Frontal cortex (tissue), 4 donors: ENCODE results near the gene PARVA. TPM values are rescaled to one million over a fixed set of nuclear protein-coding genes. Genes with fewer than 3 reads are reported as not detected.
A peak's percentile ranks its signal among the peaks of the same experiment; 100 is the strongest.

ENCODE experiments used
- DNase-seq, 2 donors: peaks; one replicate each; pipeline ENCODE4 v3.0.0; 2012; ENCODE audit warnings: low spot score in 2 of 2
- FAIRE-seq: peaks from 2 replicates; lab custom pipeline; 2012; peaks lifted over from hg19 to GRCh38; lab: Jason Lieb, UNC
- total RNA-seq: library from RNA; depleted of rRNA; stranded (reverse); fragments of >200 nt; gene quantifications from one replicate; pipeline ENCODE4 v1.2.3, GENCODE V29; 2014
- donor health status: control.
- donor health status: control.
- donor health status: control.

The PARVA gene
- total RNA-seq, 1 donor from 2014 or later = 3.3 TPM

DNA sequence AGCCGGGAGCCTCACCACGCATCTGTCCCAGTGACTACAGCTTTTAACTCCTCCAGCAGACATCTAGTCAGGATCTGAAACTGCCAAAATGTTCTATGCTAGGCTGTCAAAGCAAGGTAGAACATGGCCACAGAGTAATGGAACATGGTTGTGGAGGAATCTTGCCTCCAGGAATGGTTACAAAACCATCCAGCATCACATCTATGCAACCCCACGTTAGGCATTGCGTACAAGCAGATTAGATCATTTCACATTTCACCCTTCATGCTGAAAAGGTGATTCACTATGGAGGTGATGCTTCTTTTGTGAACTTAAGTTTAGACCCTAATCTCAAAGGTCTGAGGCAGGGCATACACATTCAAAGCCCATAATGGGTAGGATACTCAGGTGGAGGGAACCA lies 103.0 kb downstream of the PARVA start:
- FAIRE-seq = no peak
- no peak for DNase-seq

DNA sequence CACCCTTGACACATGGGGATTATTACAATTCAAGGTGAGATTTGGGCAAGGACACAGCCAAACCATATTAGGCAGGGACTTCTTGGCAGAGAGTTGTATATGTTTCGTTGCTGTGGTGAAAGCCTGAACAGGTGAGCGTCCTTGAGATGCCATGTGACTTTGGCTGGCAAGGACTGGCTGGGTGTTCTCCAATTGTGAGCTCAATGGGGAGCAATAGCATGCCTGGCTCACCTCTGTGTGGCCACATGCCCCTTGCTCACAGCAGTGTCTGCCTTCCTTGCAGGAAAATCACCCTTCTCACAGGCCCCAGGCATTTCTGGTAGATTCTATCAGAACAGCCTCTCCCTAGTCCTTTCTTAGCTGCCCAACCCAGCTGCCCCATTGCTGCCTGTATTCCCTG lies 105.5 kb downstream of the PARVA start:
- no peak for FAIRE-seq
- no peak for DNase-seq

DNA sequence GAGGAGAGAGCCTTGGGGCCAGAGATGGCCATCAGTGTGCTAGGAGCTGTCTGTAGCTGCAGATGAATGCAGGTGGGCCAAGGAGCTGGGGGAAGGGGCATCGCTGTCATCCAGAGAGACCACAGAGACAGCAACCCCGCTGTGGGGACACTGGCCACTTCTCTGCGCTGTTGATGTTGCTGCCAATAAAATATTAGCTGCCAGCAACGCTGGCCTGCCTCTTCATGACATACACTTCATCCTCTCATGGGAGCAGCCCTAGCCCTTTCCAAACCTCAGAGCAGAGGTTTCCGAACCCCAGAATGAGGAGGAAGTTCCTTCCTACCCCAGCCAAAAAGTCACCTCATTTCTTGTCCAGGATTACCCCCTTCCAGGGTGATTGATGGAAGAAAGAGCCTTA lies 106.2 kb downstream of the PARVA start:
- FAIRE-seq (no peak), DNase-seq (no peak)

DNA sequence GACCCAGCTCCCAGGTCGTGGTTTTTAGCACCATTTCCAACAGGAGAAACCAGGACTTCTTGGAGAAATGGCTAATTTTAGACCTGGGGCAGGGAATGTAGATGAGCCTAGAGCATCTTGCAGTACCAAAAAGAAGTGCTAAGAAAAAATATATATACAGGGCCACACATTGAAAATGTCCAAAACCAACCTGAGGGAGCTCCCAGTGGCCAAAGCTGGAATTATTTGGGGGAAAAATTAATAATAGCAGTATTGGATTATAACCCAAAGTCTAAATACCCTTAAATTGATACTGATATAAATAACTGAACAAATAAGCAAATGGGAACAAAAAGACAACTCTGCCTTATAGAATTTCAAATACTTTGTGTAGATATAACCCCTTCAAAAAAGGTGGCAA lies 108.0 kb downstream of the PARVA start:
- DNase-seq = no peak
- no peak for FAIRE-seq

DNA sequence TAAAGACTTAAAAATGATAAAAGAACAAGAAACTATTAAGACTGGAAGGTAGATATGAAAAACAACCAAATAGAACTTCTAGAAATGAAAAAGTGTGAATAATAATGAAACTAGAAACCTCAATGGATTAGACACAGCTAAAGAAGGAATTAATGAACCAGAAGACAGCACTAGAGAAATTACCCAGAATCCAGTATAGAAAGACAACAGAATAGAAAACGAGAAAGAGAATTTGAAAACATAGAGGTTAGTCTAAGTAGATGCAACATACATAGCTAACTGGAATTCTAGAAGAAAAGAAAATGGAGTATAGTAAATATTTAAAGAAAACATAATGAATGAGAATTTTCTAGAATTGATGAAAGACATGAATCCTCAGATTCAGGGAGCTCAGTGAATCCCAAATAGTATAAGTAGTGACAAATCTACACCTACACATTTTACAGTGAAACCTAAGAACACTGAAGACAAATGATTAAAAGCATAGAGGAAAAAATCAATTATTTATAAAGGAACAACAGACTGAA lies 111.9 kb downstream of the PARVA start:
- no peak for DNase-seq
- peak; percentile 63 for FAIRE-seq

DNA sequence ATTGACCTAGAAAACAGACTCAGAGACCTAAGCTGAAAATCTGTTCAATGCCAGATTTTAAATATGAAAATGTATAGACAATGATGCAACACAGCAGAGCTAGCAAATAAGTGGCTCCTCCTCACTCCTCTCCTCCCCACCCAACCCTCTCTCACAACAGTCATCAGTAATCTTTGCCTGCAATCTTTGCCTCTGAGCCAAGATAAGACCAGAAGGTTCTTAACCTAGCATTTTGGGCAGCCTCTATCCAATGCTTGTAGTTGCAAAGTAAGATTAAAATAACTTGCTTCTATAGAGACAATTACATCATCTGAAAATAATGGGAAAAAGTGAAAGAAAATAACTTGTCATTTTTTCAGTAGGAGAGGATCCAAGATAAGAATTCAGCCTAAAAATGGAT lies 117.3 kb downstream of the PARVA start:
- DNase-seq (no peak), FAIRE-seq (no peak)

DNA sequence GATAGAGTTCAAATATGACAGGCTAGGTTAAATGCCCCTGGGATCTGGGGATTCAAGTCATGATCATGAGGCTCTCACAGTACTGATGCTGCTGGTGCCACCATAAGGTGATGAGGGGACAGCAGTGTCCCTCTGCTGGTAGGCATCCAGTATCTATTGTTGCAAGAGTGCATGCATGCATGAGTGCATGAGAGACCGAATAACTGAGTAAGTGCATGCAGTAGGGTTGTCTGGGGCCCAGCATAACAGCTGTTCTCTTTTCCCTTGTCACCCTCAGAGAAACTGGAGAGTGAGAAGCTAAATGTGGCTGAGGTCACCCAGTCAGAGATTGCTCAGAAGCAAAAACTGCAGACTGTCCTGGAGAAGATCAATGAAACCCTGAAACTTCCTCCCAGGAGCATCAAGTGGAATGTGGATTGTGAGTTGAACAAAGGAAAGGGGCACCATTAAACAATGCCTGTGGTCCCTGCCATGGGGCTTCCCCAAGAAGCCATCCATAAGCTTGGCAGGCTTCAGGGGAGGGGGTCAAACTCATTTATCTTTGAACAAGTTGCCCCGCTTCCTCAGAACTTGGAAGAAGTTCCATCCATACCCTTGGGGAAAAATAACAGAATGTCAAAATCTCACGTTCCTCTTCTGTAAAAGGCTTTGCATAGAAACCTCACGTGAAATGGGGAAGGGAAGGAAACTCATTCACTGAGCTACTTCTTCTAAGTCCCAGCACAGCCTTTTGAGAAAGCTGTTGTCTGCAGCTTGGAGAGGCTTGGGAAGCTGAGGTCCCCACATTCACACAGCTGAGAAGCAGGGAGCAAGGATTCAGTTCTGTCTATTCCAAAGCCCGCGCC lies 119.0 kb downstream of the PARVA start:
- no peak for DNase-seq
- FAIRE-seq = no peak

DNA sequence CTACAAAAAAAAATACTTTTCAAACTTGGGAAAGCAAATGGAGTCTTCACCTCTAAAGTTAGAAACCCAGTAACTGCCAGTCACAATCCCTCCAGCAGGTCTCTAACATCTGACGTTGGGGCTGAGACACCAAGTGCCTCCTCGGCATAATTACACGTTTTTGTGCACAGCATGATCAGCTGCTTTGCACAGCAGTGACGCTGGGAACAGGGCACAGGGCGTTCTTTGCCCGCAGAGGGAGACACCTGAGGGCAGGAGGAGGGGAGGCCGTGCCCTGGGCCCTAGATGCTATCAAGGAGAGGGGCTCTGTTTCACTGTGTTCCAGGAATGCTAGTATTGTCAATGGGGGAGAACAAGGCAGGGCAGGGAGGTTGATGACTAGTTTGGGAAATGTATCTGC lies 120.1 kb downstream of the PARVA start:
- no peak for FAIRE-seq
- DNase-seq = no peak

DNA sequence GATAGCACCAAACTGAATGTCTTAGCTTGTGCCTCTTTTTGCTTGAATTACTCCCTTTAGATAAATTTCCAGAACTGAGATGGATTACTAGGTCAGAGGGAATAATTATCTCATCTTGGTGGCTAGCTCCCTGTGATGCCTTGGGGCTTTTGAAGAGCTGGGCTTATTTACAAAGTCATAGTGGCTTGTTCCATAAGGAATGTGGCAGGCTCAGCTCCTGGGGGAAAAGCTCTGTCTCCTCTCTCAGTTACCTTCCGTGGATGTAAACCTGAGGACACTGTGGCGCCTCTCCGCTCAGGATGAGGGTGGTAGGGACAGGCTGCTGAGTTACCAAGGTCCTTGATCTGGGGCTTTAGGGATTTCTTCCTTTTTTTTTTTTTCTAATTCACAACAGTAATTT lies 121.7 kb downstream of the PARVA start:
- DNase-seq (no peak), FAIRE-seq (no peak)

DNA sequence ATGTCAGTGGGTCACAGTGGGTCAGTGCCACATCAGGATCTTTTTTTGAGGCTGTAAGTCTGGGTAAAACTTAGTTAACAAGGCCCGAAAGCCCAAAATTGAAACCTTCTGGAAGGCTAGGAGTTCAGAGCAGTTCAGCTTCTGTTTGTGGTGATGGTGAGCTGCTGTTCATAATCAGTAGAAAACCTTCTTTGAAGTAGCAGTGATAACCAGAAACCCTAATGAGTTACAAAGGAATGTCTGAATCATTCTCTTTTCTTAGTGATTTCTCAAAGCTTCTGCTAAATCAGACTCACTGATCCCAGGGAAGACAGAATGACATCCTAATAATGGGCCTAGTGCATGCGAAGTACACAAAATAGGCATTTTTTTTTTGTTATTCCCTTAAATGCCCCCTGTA lies 124.7 kb downstream of the PARVA start:
- no peak for FAIRE-seq
- DNase-seq = no peak

DNA sequence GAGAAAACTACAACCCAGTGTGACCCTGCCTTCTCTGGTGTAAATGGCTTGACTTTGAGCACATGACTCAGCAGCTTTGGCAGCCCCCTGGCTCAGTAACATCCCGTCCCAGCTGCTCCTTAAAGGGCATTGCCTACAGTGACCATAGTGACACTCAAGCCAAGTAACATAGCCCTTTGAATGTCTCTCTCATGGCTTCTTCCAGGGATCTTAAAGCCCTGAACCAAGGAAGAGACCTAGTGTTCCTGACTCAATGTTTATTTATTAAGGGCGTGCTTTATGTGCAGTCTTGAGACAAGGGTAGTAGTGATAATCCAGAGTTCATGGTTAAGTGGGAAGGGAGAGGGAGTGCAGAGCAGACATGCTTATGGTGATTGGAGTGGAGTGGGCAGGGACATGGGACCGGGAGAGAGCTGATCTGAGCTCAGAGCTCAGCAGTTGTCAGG lies 125.7 kb downstream of the PARVA start:
- no peak for FAIRE-seq
- no peak for DNase-seq

DNA sequence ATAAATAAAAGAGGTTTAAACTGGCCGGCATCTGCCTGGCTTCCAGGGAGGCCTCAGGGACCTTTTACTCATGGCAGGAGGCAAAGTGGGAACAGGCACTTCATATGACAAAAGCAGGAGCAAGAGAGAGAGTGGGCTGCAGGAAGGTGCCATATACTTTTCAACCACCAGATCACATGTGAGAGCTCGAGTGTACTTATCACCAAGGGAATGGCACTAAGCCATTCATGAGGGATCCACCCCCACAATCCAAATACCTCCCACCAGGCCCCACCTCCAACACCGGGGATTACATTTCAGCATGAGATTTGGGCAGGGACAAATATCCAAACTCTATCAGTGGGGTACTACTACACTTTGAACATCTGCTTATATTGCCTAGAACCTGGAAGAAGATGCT lies 126.5 kb downstream of the PARVA start:
- no peak for FAIRE-seq

DNA sequence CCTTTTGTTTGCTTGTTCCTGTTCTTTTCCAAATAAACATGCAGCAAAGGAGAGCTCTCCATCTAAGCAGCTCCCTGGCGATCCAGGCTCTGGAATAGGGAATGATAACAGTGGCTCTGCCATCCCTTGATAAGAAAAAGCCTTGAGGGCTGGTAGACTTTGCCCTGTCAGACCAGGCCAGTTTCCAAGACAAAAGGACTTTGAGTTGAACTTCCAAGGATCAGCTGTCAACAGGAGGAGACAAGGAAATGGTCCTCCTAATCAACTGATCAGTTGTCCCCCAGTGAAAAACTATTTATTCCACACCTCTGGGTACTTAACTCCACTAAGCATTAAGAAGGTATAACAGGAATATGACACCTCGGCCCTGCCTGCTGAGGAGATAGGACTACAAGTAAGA lies 127.8 kb downstream of the PARVA start:
- DNase-seq (no peak), FAIRE-seq (no peak)

More for the DNA sequence above, 126.5 kb downstream of the PARVA start:
- no peak for DNase-seq

DNA sequence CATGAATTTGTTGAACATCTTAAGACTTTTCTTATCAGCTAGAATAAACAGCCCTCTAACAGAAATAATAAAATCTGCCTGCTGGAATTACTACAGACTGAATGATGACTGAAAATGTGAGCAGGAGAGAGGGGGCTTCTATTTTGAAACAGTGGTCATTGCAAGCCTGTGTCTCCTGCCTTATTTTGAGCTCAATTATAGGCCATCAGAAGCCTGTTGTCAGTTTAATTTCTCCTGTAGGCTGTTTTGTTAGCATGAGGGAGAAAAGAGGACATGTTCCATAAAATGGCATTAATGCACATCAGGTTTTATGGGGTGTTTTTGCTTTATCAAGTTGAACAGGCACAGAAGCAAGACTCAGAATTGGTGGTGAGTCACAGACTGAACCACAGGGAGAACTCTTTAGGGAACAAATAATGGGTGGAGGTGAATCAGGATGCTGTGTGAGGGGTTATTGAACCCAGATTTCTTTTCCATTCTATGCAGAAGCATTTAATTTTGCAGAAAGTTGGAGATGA lies 129.1 kb downstream of the PARVA start:
- FAIRE-seq = no peak
- no peak for DNase-seq

DNA sequence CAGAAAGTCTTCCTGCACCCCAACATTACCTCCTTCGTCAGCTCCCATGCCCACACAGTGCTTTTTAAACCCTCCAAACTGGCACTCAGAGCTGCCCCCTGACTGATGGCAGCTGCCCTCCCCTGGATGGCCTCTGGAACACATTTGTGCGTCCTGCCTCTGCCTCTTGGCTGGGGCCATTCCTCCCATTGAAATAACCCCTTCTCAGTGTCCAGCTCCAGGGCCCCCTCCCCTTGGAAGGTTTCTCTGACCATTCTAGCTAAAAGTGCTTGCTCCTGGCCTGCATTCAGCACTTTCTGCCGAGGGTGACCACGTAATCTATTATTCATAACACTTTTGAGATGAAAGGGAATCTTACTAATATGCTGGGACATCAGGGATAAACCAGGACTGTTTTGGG lies 130.0 kb downstream of the PARVA start:
- FAIRE-seq = no peak

DNA sequence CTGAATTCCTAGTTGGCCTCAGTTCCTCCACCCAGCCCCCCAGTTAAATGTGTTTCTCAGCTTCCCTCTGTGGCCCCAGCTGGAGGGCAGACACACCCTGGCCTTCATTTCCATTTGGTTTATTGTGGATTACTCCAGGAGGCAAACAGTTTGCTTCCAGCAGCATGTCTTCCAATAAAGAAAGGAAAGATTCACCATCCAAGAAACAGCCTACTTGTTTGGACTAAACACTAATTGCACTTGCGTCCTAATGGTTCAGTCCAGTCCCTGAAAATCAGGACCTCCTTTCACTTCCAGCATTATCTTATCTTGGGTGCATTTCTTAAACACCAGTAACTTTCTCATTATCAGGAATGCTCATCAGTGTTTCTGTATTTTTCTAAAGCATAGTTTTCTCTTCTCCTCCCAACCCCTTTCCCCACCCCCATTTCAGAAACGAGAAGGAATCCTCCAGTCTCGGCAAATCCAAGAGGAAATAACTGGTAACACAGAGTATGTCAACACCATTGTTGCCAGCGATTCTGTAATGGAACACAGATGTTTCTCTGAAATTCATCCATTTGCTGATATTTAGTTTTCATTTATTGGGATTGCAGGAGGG lies 130.9 kb downstream of the PARVA start:
- FAIRE-seq (no peak), DNase-seq (no peak)

More for the DNA sequence above, 130.0 kb downstream of the PARVA start:
- DNase-seq = no peak

DNA sequence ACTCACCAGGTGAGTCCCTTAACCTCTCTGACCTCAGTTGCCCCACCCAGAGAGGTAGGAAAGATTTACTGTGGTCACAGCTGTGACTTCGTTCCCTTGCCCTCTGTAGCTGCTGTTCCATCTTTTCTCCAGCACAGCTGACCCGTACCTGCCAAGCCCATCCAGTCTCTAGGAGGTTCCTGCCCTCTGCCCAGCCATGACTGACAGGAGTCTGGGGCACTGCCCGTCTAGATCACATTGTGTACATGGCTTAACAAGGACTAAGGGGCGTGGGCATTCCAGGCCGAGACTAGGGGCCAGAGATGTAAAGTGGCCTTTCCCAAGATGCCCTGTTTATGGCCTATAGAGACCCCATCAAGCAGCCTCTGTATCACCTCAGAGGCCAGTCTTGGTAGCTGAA lies 132.0 kb downstream of the PARVA start:
- FAIRE-seq = no peak
- no peak for DNase-seq

DNA sequence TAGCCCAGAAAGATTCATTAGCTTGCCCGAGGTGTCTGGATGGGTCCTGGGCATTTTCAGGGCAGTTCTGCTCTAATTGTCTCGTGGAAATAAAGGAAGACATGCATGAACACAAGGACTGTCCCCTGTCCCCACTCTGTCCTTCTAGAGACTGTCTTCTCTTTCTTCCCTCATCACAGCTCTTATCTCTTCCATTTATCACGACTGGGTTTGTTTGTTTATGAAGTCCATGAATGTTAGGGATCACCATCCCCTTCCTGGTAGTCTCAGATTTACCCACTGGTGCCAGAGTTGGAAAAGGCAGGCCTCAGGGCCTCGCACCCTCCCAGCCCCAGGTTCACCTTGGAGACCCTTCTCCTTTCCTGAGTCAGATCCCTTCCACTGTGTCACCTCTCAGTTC lies 134.8 kb downstream of the PARVA start:
- FAIRE-seq (no peak), DNase-seq (no peak)

DNA sequence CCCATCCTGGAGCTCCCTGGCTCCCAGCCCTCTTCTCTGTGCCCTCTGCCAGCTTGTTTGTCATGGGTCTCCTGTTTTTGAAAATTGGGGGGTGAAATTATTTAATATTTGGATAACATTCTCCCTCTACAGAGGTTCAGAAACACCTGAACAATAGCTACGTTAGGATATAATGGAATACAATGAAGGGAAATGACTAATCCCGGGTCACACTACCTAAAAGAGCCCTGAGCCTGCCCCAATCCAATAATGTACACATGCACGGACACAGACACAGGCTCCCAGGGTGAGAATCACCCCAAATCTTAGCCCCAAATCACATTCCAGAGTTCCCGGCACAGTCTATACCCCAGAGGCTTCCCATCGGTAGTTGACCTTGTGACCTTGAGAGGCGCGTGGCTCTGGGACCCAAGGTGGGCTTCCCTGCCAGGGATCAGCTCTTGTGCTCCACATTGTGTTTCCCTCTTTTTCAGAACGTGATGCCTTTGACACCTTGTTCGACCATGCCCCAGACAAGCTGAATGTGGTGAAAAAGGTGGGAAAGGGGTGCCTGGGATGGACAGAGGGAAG lies 135.5 kb downstream of the PARVA start:
- FAIRE-seq = no peak
- no peak for DNase-seq

DNA sequence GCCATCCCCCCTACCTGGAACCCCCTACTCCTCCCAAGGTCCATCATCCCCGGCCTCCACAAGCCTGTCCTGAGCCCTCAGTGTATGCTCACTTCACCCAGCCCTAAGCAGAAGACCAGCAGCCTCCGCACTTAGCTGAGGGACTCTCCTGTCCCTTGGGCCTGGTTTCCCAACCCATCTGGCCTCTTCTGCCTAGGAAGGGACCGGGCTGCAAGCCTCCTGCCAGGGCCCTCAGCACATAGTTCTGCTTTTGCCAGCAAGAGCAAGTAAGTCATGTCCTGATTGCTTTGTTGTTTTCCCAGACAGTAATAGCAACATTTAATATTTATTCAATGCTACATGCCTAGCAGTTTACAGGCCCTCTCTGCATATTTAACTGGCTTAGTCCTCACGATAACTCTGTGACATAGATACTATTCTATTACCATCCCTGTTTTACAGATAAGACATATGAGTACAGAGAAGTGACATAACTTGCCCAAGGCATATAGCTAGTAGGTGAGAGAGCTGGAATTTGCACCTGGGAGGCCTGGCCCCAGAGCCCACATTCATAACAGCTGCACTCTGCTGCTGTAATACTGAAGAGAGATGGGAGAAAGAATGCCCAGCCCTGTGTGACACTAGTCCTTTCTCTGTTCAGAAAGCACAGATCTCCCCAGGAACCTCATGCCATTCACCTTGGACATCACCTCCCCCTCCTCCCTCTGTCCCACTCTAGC lies 139.2 kb downstream of the PARVA start:
- FAIRE-seq = no peak
- no peak for DNase-seq
